Esophagus muscularis mucosa (tissue), 4 donors: ENCODE results near the gene TRIM43. TPM values are rescaled to one million over a fixed set of nuclear protein-coding genes. Genes with fewer than 3 reads are reported as not detected.
A peak's percentile ranks its signal among the peaks of the same experiment; 100 is the strongest.
"Not testable (repeated sequence)": the region's sequence is repeated elsewhere in the genome, so short reads cannot be mapped to it uniquely, and the experiment has no call there.

Source experiments
- DNase-seq: peaks from one replicate; pipeline ENCODE4 v3.0.0-alpha.2; 2017; ENCODE audit errors: extremely low spot score
- H3K27ac ChIP-seq, 4 donors: fragments of 200-600 bp; sonication (generic); replicated peaks in 1 of 4; 1 replicate in 3 of 4; 2 replicates in 1 of 4; pipeline ENCODE4 v1.5.1; 2016 to 2019; ENCODE audit warnings: mild to moderate bottlenecking in 1 of 4
- H3K27me3 ChIP-seq, 4 donors: fragments of 200-600 bp; sonication (generic); one replicate each; pipeline versions ENCODE4 v1.5.1 to v1.6.0; 2016 to 2019
- H3K36me3 ChIP-seq, 4 donors: fragments of 200-600 bp; sonication (generic); one replicate each; pipeline ENCODE4 v1.5.1; 2016 to 2019
- H3K4me1 ChIP-seq, 4 donors: fragments of 200-600 bp; sonication (generic); one replicate each; pipeline ENCODE4 v1.5.1; 2016 to 2019
- H3K4me3 ChIP-seq, 4 donors: fragments of 200-600 bp; sonication (generic); 1 replicate in 2 of 4; 2 replicates in 2 of 4; pipeline ENCODE4 v1.5.1; 2016 to 2019; ENCODE audit warnings: mild to moderate bottlenecking in 4 of 4, moderate library complexity in 1 of 4
- H3K9me3 ChIP-seq, 4 donors: fragments of 200-600 bp; sonication (generic); 1 replicate in 3 of 4; 2 replicates in 1 of 4; pipeline ENCODE4 v1.5.1; 2016 to 2019
- WGBS: methylation state at CpG from one replicate; pipeline ENCODE4 v1.1.5; 2018; 5-methylcytosine and 5-hydroxymethylcytosine counted together
- intact Hi-C: fragments of 100-400 bp; cut with DNase I; formaldehyde crosslinking; loops from one replicate; pipeline ENCODE4 v1.15.1; 2023
- total RNA-seq, 4 donors: library from RNA; depleted of rRNA; stranded (reverse); fragments of >200 nt; gene quantifications; one replicate each; pipeline versions ENCODE4 v1.1.0 to v1.2.1, GENCODE V29; 2016

Gene TRIM43
- total RNA-seq, 4 donors from 2014 or later: not detected

GRCh38 chr2:95608356-95608755 lies 16.6 kb downstream of the TRIM43 start:
- WGBS: no CpG with 5 or more reads among the region's 3 CpGs
- H3K4me1 ChIP-seq, intact Hi-C loops, DNase-seq, H3K27me3 ChIP-seq, H3K9me3 ChIP-seq, H3K27ac ChIP-seq, H3K36me3 ChIP-seq, H3K4me3 ChIP-seq: not testable (repeated sequence)

DNA sequence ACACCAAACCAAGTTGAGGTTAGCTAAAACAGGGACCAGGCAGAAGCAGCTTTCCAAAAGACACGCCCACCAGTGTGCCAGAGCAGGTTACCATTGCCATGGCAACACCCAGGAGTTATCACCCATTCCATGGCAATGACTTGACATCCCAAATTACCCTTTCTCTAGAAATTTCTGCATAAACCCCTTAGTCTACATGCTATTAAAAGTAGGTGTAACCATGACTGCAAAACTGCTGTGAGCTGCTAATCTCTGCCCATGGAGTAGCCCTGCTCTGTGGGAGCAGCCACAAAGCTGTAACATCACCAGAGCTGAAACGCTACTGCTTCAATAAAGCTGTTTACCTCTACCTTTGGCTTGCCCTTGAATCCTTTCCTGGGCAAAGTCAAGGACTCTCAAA lies 18.0 kb downstream of the TRIM43 start:
- H3K27ac ChIP-seq, DNase-seq, H3K4me3 ChIP-seq, intact Hi-C loops, H3K36me3 ChIP-seq, H3K27me3 ChIP-seq, H3K4me1 ChIP-seq, H3K9me3 ChIP-seq: not testable (repeated sequence)
- no CpG with 5 or more reads among the region's 2 CpGs for WGBS

GRCh38 chr2:95613048-95613447 lies 21.2 kb downstream of the TRIM43 start:
- DNase-seq, H3K4me1 ChIP-seq, H3K9me3 ChIP-seq, H3K27me3 ChIP-seq, H3K36me3 ChIP-seq, intact Hi-C loops, H3K27ac ChIP-seq, H3K4me3 ChIP-seq: not testable (repeated sequence)
- no CpG with 5 or more reads among the region's 3 CpGs for WGBS

DNA sequence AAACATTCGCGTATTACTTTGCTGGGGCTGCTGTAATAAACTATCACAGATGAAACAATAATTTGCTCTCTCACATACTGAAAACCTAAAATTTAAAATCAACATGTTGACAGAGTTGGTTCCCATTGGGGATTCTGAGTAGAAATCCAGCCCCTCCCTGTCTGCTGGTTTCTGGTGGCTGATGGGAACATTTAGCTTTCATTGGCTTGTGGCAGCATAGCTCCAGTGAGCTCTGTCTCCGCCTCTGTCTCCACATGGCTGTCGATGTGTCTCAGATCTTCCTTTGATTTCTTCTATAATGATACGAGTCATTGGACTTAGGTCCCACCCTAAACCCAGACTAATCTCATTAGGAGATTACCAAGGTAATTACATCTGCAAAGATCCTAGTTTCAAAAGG lies 30.9 kb downstream of the TRIM43 start:
- no CpG with 5 or more reads among the region's 5 CpGs for WGBS
- DNase-seq, intact Hi-C loops, H3K27me3 ChIP-seq, H3K4me3 ChIP-seq, H3K4me1 ChIP-seq, H3K27ac ChIP-seq, H3K9me3 ChIP-seq, H3K36me3 ChIP-seq: not testable (repeated sequence)

DNA sequence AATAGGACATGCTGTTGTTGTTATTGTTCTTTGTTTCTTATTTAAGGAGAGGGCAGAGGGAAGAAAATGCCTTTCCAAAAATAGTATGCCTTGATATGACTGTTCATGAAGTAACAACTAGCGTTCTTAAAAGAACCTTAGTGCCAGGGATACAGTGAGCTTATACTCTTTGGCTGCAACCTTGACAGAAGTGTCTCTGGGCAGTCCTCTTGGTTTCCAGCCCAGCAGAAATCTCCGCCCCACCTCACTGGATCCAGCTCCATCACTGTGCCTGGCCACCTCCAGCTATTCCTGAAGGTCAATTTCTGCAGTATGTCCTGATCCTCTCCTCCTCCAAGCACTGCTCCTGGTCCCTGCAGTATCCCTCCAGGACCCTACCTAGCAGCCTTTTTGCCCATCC lies 39.2 kb downstream of the TRIM43 start:
- H3K4me1 ChIP-seq, H3K4me3 ChIP-seq, DNase-seq, H3K36me3 ChIP-seq, H3K27ac ChIP-seq, intact Hi-C loops, H3K27me3 ChIP-seq, H3K9me3 ChIP-seq: not testable (repeated sequence)
- no CpG with 5 or more reads among the region's 2 CpGs for WGBS

DNA sequence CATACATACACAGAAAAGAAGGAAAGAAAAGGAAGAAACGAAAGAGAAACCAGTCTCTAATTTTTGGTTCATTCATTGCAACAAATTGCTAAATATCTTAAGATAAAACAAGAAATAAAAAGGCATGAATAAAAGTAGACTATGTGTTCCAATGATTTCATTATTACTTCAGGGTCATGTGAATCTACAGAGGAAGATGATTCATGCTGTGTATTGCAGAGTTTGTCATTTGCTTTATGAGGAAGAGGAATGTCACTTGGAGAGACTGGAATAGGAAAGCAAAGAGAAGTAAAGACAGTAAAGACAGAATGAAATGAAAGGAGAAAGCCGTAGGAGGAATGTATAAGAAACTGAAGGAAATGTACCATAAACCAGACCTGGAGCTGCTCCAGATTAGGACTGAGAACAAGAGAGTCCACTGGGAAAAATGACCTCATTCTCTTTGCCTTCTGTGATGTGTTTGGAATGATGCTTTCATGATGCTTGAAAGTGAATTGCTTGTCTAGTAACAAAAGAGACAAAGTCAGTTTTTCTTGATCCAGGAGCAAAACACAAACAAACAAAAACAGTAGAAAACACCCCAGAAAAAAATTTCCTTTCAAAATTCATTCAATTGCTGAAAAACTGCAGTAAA lies 41.9 kb downstream of the TRIM43 start:
- WGBS: no CpG with 5 or more reads among the region's 2 CpGs
- H3K27me3 ChIP-seq: not testable (repeated sequence)

DNA sequence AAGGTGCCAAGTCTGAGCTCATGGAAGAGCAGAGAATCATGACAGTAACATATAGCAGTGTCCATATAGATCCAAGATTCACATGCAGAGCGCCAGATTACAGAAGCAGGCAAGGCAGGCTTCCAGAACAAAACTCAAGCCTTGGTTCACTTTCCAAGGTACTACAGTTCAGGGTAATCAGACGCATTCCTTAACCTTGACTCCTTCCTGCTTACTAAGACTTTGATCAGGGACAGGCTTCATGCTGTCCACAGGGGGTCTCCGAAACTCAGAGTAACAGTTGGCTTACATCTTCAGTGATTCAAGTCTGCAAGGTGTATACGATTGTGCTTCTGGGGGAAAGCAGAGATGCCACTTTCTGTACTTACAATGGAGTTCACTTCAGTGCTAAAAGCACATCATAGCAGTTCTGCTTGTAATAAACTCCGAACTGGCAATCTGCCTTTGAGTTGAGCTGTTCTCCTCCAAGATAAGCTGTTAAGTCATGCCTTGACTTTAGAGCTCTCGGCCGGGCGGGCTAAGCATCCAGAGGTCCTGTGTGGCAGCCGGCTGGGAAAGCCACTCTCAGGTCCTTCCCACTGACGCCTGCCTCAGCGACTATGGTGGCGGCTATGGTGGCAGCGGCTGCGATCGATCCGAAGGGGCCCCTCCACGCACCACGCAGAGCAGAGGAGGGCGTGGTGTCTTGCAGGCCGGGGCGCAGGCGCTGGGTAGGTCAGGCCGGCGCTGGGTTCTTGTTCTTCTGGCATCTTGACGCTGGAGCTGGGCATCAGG lies 48.9 kb downstream of the TRIM43 start:
- H3K9me3 ChIP-seq, intact Hi-C loops, H3K27me3 ChIP-seq, H3K4me1 ChIP-seq, H3K36me3 ChIP-seq, DNase-seq, H3K4me3 ChIP-seq, H3K27ac ChIP-seq: not testable (repeated sequence)
- WGBS: 60% methylated on average over 2 of the region's 25 CpGs

More for the DNA sequence above, 41.9 kb downstream of the TRIM43 start:
- H3K4me1 ChIP-seq, H3K9me3 ChIP-seq, intact Hi-C loops, H3K36me3 ChIP-seq, DNase-seq, H3K4me3 ChIP-seq, H3K27ac ChIP-seq: not testable (repeated sequence)

GRCh38 chr2:95641289-95641575 lies 49.4 kb downstream of the TRIM43 start:
- DNase-seq, H3K4me3 ChIP-seq, H3K36me3 ChIP-seq, H3K27ac ChIP-seq, H3K9me3 ChIP-seq, H3K4me1 ChIP-seq, H3K27me3 ChIP-seq, intact Hi-C loops: not testable (repeated sequence)
- no CpG with 5 or more reads among the region's 9 CpGs for WGBS

GRCh38 chr2:95641787-95642186 lies 50.0 kb downstream of the TRIM43 start:
- no CpG with 5 or more reads among the region's 2 CpGs for WGBS
- intact Hi-C loops, H3K4me1 ChIP-seq, DNase-seq, H3K27ac ChIP-seq, H3K27me3 ChIP-seq, H3K36me3 ChIP-seq, H3K4me3 ChIP-seq, H3K9me3 ChIP-seq: not testable (repeated sequence)

- H3K4me3 ChIP-seq, H3K36me3 ChIP-seq, intact Hi-C loops, DNase-seq, H3K4me1 ChIP-seq, H3K27me3 ChIP-seq, H3K9me3 ChIP-seq: not testable (repeated sequence)
- WGBS: no CpG with 5 or more reads among the region's 2 CpGs
- H3K27ac ChIP-seq: peak overlapping the region in 2 of 4 donors; percentile 60 to 79
Measured at GRCh38 chr2:95642360-95642759, 50.6 kb downstream of the TRIM43 start.

- 20% methylated on average over 1 of the region's 4 CpGs for WGBS
- not testable (repeated sequence) for H3K27ac ChIP-seq
Measured at GRCh38 chr2:95642951-95643350, 51.1 kb downstream of the TRIM43 start.

DNA sequence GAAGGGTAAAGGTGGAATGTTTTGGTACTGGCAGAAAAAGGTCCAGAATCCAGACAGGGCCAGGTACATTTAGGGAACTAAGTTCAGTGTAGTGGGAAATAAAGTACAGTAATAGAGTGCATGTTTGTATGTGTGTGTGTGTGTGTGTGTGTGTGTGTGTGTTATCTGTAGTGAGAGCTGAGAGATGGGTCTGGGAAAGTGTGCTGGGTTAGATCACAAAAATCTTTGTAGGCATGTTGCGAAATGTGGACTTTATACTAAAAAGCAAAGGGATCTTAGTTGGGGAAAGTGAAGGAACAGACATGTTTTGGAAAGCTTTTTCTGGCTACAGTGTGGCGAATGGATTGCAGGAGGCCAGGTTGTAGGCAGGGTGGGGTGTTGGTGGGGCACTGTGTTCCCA lies 53.5 kb downstream of the TRIM43 start:
- H3K9me3 ChIP-seq, intact Hi-C loops: not testable (repeated sequence)
- WGBS: no CpG with 5 or more reads among the region's 2 CpGs

More at GRCh38 chr2:95642951-95643350, 51.1 kb downstream of the TRIM43 start:
- H3K4me3 ChIP-seq, H3K4me1 ChIP-seq, H3K9me3 ChIP-seq, H3K36me3 ChIP-seq, DNase-seq, H3K27me3 ChIP-seq, intact Hi-C loops: not testable (repeated sequence)

GRCh38 chr2:95646274-95646994 lies 54.6 kb downstream of the TRIM43 start:
- H3K9me3 ChIP-seq, H3K4me3 ChIP-seq, H3K4me1 ChIP-seq, DNase-seq, H3K36me3 ChIP-seq, H3K27ac ChIP-seq, H3K27me3 ChIP-seq, intact Hi-C loops: not testable (repeated sequence)
- no CpG with 5 or more reads among the region's 8 CpGs for WGBS

More for the DNA sequence above, 53.5 kb downstream of the TRIM43 start:
- H3K4me1 ChIP-seq, H3K27me3 ChIP-seq, DNase-seq, H3K36me3 ChIP-seq, H3K4me3 ChIP-seq, H3K27ac ChIP-seq: not testable (repeated sequence)
